NCI-H2029 (cell line): ENCODE results near the gene OR2AT4.
"Not testable (repeated sequence)": the region's sequence is repeated elsewhere in the genome, so short reads cannot be mapped to it uniquely, and the experiment has no call there.

Experiments
- DNase-seq: peaks from one replicate; lab custom pipeline; 2025; lab: John Stamatoyannopoulos, UW

Gene OR2AT4

DNA sequence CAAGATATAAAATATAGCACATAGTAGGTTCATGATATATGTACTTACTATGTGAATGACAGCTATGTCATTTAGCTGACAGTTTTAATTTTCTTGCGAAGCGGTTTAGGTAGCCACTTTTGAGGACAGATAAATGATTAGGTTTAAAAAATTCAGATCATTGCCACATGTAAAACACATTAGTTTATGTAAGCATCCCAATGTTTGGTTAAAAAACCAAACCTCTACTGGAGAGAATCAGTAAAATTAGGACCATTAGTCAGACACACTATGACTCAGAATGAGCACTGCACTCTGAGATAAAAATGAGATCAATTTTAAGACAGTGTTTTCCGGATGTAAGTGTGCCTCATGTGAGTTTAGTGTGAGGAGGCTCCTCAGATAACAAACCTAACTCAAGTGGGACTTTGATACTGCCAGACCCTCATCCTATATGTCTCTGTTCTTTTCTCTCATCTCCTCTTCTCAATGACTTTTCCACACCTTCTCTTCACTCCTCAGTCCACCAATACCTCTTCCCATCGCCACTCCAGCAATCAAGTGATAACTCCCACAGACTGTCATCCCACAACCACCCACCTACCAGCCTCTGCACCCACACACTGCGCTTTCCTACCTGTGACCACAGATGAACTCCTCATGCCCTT lies 6.8 kb upstream of the OR2AT4 start:
- no peak for DNase-seq

DNA sequence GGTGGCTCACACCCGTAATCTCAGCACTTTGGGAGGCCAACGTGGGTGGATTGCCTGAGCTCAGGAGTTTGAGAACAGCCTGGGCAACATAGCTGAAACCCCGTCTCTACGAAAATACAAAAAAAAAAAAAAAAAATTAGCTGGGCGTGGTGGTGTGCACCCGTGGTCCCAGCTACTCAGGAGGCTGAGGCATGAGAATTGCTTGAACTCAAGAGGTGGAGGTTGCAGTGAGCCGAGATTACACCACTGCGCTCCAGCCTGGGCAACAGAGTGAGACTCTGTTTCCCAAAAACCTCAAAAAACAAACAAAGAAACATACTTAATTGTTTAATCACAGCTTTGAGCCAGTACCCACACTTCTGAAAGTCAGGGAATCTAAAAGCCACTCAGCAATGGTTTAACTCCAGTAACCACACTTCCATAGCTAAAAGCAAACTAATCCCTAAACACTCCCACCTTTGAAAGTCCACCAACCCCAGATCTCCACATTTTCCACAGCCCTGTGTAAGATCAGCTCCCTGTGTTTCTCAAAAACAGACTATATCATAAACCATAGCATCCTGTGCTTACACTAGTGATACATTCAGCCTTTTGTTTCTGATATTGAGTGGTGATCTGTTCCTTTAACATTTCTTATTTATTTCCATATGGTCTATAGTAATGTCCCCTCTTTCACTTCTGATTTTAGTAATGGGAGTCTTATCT lies 4.9 kb upstream of the OR2AT4 start:
- DNase-seq = no peak

DNA sequence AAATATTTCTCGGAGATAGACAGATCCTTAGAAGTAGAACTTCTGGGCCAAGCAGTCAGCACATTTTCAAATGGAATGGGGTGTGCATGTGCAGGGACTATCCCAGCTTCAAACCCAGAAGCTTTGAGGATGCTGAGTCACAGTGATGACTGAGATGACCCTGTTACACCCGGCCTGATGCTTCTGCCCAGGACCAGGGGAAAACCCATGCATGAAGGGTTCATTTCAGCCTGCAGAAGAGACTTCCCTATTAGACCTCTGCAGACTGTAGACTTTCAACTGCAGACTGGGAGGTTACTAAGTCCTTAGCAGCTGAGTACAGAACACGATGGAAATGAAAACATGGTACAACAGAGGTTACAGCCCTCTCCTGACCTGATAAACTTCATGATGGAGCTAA lies 3.6 kb upstream of the OR2AT4 start:
- no peak for DNase-seq

DNA sequence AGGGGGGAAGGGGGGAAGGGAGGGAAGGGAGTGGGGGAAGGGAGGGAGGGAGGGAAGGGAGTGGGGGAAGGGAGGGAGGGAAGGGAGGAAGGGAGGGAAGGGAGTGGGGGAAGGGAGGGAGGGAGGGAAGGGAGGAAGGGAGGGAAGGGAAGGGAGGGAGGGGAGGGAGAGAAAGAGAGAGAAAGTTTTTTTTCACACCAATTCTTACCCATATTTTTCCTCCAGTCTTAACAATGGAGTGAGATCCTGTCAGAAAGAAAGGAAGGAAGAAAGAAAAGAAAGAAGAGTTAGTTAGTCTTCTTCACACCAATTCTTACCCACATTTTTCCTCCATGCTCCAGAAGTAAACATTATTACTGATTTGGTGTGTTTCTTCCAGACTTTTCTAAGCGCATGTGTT lies 3.0 kb upstream of the OR2AT4 start:
- DNase-seq = no peak

DNA sequence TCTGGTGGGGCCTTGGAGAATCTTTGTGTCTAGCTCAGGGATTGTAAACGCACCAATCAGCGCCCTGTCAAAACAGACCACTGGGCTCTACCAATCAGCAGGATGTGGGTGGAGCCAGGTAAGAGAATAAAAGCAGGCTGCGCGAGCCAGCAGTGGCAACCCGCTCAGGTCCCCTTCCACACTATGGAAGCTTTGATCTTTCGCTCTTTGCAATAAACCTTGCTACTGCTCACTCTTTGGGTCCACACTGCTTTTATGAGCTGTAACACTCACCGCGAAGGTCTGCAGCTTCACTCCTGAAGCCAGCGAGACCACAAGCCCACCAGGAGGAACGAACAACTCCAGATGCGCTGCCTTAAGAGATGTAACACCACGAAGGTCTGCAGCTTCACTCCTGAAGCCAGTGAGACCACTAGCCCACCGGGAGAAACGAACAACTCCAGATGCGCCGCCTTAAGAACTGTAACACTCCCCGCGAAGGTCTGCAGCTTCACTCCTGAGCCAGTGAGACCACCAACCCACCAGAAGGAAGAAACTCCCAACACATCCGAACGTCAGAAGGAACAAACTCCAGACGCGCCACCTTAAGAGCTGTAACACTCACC lies 2.3 kb upstream of the OR2AT4 start:
- DNase-seq = not testable (repeated sequence)

DNA sequence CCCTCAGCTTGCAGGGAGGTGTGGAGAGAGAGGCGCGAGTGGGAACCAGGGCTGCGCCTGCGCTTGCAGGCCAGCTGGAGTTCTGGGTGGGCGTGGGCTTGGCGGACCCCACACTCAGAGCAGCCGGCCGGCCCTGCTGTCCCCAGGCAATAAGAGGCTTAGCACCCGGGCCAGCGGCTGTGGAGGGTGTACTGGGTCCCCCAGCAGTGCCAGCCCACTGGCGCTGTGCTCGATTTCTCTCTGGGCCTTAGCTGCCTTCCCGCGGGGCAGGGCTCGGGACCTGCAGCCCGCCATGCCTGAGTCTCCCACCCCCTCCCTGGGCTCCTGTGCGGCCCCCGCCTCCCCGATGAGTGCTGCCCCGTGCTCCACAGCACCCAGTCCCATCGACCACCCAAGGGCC lies 1.5 kb upstream of the OR2AT4 start:
- DNase-seq = not testable (repeated sequence)

DNA sequence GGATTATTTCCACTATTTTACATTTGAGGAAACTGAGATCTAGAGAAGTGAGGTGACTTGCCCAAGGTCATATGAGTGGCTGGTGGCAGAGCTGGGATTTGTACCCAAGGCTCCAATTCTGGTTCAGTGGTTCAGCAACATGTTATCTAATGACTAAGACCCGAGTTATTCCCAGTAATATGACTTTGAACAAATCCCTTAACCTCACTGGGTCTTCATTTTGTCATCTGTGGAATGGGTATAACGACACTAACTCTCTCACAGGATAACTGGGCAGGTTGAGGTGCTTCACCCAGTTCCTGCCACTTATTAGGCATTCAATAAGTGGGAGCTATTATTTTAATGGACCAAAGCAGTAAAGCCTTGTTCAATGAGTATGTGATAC lies 489 bp upstream of the OR2AT4 start:
- DNase-seq = no peak

DNA sequence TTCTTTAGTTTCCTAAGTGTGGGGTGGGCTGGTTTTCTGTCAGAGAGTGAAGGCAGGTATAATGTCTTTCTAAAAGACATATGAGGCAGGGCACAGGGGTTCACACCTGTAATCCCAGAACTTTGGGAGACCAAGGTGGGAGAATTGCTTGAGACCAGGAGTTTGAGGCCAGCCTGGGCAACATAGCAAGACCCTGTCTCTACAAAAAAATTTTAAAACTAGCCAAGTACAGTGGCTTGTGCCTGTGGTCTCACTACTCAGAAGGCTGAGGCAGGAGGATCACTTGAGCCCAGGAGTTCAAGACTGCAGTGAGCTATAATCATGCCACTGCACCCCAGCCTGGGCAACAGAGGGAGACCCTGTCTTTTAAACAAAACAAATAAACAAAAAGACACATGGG lies 2.3 kb downstream of the OR2AT4 start:
- DNase-seq = not testable (repeated sequence)

DNA sequence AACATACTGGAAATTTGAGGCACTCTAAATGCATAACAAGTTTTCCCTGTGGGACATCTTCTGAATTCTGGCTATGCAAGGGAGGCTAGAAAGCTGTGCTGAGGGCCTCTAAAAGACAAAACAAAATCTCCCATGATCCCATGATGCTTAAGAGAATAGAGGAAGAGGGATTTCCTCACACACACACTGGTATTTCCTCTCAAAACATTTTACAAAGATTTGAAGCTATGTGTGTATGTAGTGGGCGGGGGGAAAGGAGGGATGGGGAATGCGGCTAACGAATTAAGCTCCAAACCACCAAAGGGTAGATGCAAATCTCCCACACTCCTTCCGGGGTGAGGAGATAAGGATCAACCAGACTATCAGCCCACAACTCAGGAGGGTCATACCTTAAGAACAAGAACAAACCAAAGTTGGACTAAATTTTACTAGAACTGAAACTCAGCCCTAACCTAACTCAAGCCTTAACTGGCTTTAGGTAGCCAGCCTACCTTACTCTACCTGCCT lies 6.0 kb downstream of the OR2AT4 start:
- DNase-seq = no peak

DNA sequence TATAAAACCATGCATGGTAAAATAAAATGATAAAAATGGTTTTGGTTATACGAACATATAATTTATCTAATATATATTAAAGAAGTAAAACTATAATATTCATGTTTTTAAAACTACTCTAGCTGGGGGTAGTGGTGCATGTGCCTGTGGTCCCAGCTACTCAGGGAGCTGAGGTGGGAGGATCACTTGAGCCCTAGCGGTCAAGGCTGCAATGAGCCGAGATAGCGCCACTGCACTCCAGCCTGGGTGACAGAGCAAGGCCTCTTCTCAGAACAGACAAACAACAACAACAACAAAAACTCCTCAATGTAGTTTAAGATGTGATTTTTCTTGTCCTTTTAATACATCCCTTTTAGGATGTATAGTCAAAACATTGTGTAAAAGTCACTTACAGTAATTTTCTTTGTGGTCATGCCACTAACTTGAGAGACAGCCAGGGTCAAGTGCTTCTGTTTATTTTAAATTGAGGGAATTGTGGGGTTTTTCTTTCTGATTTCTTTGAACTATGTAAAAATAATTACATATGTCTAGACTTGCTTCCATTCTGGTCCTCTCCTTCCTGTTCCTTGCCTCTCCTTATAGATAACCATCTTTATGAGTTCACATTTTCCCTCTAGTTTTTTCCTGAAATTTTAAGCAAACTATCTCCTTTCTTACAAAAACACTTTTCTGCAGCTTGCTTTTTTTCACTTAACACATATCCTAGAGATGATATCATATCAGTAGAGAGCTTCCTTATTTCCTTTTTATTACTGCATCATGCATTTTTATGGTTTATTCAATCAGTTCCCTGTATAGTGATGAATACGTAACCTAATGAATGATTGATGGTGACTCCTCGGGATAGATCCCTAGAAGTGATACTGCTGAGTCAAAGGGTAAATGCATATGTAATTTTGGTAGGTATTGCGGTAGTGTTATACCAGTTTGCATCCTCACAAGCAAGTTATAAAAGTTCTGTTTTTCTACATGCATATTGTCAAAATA lies 9.1 kb downstream of the OR2AT4 start:
- DNase-seq = no peak

DNA sequence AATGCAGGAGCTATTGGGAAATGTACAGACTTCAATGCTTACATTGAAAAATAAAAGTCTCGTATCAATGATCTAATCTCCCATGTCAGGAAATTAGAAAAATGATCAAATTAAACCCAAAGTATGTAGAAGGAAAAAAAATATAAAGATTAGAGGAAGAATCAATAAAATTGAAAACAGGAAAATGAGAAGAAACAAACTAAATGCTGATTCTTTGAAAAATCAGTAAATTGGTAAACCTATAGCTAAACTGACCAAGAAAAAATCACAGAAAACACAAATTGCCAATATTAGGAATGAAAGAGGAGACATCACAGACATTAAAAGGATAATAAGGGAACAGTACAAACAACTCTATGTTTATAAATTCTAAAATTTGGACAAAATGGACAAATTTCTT lies 11.8 kb downstream of the OR2AT4 start:
- DNase-seq = no peak

DNA sequence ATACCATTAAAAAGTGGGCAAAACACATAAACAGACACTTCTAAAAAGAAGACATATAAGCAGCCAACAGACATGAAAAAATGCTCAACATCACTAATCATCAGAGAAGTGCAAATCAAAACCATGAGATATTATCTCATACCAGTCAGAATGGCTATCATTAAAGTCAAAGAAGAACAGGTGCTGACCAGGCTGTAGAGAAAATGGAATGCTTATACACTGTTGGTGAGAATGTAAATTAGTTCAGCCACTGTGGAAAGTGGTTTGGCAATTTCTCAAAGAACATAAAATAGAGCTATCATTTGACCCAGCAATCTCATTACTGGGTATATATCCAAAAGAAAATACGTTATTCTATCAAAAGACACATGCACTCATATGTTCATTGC lies 13.5 kb downstream of the OR2AT4 start:
- DNase-seq = no peak

DNA sequence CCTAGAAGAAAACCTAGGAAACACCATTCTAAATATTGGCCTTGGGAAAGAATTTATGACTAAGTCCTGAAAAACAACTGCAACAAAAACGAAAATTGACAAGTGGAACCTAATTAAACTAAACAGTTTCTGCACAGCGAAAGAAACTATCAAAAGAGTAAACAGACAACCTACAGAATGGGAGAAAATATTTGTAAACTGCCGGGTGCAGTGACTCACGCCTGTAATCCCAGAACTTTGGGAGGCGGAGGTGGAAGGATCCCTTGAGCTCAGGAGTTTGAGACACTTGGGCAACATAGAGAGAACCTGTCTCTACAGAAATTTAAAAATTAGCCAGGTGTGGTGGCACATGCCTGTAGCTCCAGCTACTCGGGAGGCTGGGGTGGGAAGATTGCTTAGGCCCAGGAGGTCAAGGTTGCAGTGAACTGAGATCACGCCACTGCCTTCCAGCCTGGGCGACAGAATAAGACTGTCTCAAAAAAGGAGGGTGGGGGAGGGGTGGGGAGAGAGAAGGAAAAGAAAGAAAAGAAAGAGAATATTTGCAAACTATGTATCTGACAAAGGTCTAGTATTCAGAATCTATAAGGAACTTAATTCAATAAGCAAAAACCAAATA lies 14.0 kb downstream of the OR2AT4 start:
- no peak for DNase-seq

DNA sequence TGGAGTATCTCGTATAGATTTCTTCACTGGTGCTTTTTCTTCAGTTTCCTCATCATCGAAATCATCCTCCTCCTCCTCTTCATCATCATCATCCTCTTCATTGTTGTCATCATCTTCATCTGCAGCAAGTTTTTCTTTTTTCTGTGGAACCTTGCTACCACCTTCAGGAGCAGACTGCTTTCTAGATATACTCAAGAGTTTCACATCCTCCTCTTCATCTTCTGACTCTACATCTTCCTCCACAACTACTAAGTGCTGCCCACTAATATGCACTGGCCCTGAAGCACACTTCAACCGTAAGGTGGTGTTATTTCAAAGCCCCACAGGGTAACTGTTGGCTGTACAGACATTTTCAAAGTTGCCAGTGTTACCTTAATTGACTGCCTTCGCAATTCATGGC lies 17.1 kb downstream of the OR2AT4 start:
- DNase-seq = no peak

DNA sequence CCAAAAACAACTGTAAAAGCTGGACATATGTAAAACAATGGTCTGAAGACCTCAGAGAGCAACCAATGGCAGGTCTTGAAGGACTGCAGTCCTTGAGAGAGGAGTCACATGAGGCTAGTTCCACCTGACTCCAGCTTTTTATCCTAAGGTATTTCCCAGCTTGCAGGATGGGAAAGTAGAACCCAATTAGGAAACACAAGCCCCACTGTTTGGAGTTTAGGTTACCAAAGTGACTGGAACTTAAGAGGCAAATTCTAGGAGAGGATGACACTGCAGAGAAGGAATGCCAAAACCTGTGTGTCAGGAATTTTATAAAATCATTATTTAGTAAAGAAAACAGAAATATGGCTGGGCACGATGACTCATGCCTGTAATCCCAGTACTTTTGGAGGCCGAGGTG lies 18.4 kb downstream of the OR2AT4 start:
- no peak for DNase-seq

DNA sequence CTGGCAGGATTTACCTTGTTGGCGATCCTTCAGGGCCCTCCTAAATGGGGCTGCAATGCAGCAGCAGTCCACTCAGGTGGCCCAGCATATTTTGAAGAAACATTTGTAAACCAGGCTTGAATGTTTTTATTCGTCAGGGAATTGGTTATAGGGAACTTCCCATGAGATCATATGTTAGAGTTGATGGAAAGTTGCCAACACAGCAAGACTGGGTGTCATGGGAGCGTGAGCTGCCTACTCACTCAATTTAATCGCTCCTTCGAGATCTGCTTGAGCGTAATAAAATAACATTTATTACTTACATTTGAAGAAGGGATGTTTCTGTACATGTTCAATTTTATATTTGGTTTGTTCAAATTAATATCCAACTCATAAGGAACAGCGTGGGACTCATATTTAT lies 19.4 kb downstream of the OR2AT4 start:
- no peak for DNase-seq

DNA sequence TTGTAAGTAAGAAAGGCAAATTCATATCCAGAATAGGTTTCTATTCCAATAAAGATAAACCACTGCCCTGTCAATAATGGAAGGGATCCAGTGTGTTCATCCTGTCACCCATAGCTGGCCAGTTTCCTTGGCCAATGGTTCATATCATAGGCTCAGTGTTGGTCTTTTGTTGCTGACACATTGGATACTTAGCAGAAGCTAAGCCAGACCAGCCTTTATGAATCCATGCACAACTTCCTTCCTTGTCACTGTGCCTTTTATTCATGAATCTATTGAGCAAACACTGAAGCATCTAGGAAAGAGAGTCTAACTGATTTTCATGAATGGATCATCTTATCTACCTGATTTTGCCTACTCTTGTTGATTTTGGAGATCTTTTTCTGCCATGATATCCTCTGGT lies 20.0 kb downstream of the OR2AT4 start:
- no peak for DNase-seq

DNA sequence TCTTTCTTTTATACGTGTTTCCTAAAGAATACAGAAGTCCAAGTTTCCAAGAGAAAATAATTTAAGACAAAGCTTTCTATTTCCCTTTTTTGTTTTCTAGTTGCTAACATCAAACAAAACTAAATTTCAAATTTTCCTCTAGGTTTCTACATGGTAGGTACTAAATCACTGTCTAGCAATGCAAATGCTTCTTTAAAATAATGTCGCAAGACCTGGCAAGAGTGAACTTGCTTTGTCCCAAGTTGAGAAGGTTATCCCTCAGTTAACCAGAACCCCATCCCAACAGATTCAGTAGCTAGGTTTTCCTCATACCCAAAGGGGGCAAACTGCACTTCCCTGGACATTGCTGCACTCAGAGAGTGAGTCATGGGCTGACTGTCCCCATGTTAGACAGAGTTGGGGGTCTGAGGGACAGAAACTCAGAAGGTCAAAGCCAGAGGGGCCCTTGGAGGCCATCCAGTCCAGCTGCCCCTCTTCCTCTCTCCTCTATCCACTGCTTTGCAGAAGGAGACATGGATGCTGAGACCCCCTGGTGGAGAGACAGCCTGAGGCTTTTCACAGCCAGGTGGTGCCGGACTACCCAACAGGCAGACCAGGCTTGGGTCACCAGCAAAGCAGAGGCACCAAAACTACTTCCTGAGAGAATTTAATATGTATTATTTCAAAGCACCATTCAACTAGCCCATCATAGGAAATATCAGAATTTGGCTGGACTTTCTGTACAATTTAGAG lies 23.1 kb downstream of the OR2AT4 start:
- DNase-seq = no peak

DNA sequence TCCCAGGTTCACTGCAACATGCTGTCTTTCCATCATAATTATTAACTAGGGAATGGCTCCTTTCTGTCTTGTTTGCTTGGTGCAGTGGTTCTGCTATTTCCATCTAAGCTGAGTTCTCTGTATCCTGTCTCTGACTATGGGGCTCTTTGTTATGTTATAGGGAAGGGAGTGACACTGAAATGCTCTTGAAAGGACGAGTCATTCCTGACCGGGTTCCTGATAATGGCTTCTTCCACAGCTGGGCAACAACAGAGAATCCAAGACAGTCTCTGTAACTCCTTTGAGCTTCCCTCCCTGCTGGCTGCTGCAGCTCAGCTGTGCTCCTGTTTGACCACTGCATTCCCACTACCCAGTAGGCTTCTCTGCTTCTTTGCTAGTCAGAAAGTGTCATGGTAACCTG lies 24.1 kb downstream of the OR2AT4 start:
- DNase-seq = no peak

DNA sequence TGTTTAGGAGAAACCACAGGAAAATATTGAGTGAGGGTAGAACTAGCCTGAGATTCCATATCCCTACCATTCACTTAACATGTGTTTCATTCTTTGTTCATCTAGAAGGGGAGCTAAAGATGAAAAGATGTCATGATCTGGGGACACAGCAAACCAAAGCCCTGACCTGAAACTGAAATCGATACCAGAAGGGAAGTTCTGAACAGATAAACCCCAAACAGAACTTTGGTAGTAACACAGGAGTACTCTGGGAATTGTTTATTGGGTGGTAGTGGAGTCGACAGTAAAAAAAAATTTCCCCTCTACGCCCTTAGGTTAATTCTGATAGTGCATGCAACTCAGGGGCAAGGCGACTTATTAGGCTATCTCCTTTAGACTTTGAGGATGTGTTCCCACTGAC lies 27.2 kb downstream of the OR2AT4 start:
- DNase-seq = no peak

DNA sequence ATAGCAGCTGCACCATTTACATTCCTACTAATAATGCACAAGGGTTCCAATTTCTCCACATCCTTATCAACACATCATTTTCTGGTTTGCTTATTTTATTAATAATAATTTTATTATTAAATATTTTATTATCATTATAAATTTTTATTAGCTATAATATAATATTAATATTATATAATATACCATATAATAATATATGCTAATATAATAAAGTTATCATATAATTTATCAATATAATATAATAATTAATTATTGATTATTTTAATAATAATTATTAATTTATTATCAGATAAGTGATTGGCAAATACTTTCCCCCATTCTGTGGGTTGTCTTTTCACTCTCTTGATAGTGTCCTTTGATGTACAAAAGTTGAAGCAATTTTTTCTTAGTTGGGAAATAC lies 27.7 kb downstream of the OR2AT4 start:
- DNase-seq = no peak
